Lung (tissue), 12 donors: Measurements from ENCODE around the gene ATG2B. TPM values are rescaled to one million over a fixed set of nuclear protein-coding genes. Genes with fewer than 3 reads are reported as not detected.

Experiments used
- ATAC-seq: fragments of 200-7000 bp; cut with Tn5 transposase; one replicate; pipeline ENCODE4 v1.9.1; 2020; ENCODE audit warnings: moderate number of reproducible peaks; ENCODE audit not compliant: insufficient read depth, low FRiP score
- DNase-seq, 3 donors: peaks; one replicate each; pipeline ENCODE4 v3.0.0-alpha.2; 2013 to 2017
- H3K27ac ChIP-seq, 2 donors: one replicate each; pipeline ENCODE4 v1.5.1; 2013; ENCODE audit warnings: mild to moderate bottlenecking in 2 of 2, moderate library complexity in 2 of 2, control low read depth in 1 of 2, inconsistent platforms in 1 of 2, low read depth in 1 of 2, low read length in 1 of 2
- H3K27me3 ChIP-seq, 3 donors: one replicate each; pipeline ENCODE4 v1.5.1; 2013; ENCODE audit warnings: low read length in 2 of 3; ENCODE audit not compliant: control insufficient read depth in 3 of 3, insufficient read depth in 3 of 3
- H3K36me3 ChIP-seq, 4 donors: one replicate each; pipeline ENCODE4 v1.5.1; 2013; ENCODE audit warnings: low read length in 4 of 4, mild to moderate bottlenecking in 1 of 4, moderate library complexity in 1 of 4; ENCODE audit not compliant: control insufficient read depth in 4 of 4, insufficient read depth in 4 of 4
- H3K4me1 ChIP-seq, 5 donors: one replicate each; pipeline ENCODE4 v1.5.1; 2013; ENCODE audit warnings: low read length in 5 of 5, mild to moderate bottlenecking in 2 of 5, moderate library complexity in 1 of 5; ENCODE audit not compliant: control insufficient read depth in 5 of 5, insufficient read depth in 5 of 5
- H3K4me3 ChIP-seq: one replicate; pipeline ENCODE4 v1.5.1; 2013; ENCODE audit warnings: mild to moderate bottlenecking, control low read depth, moderate library complexity
- H3K9ac ChIP-seq, 2 donors: one replicate each; pipeline ENCODE4 v1.5.1; 2013; ENCODE audit warnings: low read length in 2 of 2, control low read depth in 1 of 2; ENCODE audit not compliant: insufficient read depth in 1 of 2
- H3K9me3 ChIP-seq, 4 donors: one replicate each; pipeline ENCODE4 v1.5.1; 2013; ENCODE audit warnings: low read length in 3 of 4, mild to moderate bottlenecking in 1 of 4, moderate library complexity in 1 of 4; ENCODE audit not compliant: control insufficient read depth in 4 of 4, insufficient read depth in 3 of 4
- WGBS, 2 donors: extraction: QIAGEN DNeasy Blood & Tissue Kit; methylation state at CpG; one replicate each; pipeline ENCODE4 v1.1.7; 2013; 5-methylcytosine and 5-hydroxymethylcytosine counted together
- polyA plus RNA-seq, 2 donors: library from polyadenylated mRNA; stranded (reverse); fragments of 200-250 nt; gene quantifications; one replicate each; pipeline ENCODE4 v1.2.1, GENCODE V29; 2013
- total RNA-seq, 2 donors: library from RNA; depleted of rRNA in 1 of 2; stranded (reverse); fragments of >200 nt in 1 of 2; gene quantifications; one replicate each; pipeline ENCODE4 v1.2.1, GENCODE V29; 2014 to 2021
- TF ChIP-seq, protein P1 (sequence below): IDR thresholded peaks from 2 replicates; pipeline ENCODE4 v1.5.1; 2012; ENCODE audit warnings: mild to moderate bottlenecking; ENCODE audit errors: control extremely low read depth, extremely low read depth
- donor health status: control.
- donor health status: control.
- donor health status: Bipolar disorder and iron deficiency.
- donor health status: healthy.
- donor health status: DM: yes; HTN: yes; CAD: no.

Gene ATG2B
- total and polyA plus RNA-seq, 4 donors = 3.6 to 64.3 (median 13.2) TPM

DNA sequence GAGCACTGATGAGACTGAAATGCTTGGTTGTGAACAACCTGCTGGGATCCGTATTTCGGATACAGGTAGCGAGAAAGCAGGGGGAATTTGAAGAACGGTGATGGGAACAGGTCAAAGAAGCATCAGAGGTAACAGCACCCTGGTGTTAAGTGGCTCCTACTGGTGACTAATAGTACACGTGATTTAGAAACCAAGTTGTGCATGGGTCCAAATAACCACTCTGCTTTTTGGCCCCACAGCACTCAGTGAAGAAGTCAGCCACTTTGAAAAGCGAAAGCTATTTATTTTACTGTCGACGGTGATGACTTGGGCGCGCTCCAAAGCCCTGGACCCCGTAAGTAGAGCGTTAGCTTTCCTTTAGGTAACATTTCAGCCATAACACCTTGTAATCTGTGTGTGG, 45.5 kb upstream of the ATG2B start:
- H3K9me3 ChIP-seq = no peaks in the 10 kb centered on the region
- H3K36me3 ChIP-seq = no peaks in the 10 kb centered on the region
- no peaks in the 10 kb centered on the region for H3K27me3 ChIP-seq
- no peak overlapping the region for H3K9ac ChIP-seq
- peaks cover 0 to 3% (median 0%) of the 10 kb centered on the region in 5 donors for H3K4me1 ChIP-seq
- H3K27ac ChIP-seq = no peak overlapping the region
- TF ChIP-seq, protein P1, sequence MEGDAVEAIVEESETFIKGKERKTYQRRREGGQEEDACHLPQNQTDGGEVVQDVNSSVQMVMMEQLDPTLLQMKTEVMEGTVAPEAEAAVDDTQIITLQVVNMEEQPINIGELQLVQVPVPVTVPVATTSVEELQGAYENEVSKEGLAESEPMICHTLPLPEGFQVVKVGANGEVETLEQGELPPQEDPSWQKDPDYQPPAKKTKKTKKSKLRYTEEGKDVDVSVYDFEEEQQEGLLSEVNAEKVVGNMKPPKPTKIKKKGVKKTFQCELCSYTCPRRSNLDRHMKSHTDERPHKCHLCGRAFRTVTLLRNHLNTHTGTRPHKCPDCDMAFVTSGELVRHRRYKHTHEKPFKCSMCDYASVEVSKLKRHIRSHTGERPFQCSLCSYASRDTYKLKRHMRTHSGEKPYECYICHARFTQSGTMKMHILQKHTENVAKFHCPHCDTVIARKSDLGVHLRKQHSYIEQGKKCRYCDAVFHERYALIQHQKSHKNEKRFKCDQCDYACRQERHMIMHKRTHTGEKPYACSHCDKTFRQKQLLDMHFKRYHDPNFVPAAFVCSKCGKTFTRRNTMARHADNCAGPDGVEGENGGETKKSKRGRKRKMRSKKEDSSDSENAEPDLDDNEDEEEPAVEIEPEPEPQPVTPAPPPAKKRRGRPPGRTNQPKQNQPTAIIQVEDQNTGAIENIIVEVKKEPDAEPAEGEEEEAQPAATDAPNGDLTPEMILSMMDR = no peak
- no peak overlapping the region for H3K4me3 ChIP-seq
- no peak for ATAC-seq
- peak in 1 of 3 donors; percentile 2 for DNase-seq
- WGBS, 2 donors = 74 to 91% methylated on average over 12 of the region's 12 CpGs

DNA sequence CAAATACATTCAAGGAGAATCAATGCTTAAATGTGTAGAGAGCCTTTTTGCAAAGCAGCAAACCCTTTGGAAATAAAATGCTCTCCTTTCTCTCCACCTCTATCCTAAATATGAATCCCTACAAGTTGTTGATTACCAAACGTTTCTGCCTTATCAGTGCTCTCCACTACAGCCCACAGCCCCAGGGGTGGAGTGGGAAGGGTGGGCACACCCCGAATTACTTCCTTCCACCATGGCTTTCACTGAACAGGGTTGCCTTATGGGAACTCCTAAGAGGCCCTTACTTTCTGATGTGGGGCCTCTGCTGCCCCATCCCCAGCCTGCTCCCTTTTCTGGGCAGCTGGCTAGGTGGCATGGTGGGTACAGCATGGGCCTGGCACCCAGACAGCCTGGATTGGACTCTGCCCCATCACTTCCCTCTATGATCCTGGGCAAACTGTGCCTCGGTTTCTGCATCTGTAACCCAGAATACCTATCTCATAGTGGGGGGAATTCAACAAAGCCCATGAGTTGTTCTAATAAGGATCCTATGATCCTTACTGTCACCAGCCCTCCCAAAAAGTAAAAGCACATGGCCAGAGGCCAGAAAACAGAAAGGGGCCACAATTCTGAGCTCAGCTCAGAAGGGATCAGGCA, 44.9 kb upstream of the ATG2B start:
- ATAC-seq = no peak
- Histone ChIP-seq H3K4me3 (no peak overlapping the region), H3K27ac (no peak overlapping the region), H3K9me3 (no peaks in the 10 kb centered on the region), H3K36me3 (no peaks in the 10 kb centered on the region), H3K9ac (no peak overlapping the region), H3K27me3 (no peaks in the 10 kb centered on the region), H3K4me1 (peaks cover 0 to 5% (median 0%) of the 10 kb centered on the region in 5 donors)
- TF ChIP-seq, protein P1 = no peak
- no peak for DNase-seq
- 37 to 52% methylated on average over 3 of the region's 3 CpGs for WGBS, 2 donors

DNA sequence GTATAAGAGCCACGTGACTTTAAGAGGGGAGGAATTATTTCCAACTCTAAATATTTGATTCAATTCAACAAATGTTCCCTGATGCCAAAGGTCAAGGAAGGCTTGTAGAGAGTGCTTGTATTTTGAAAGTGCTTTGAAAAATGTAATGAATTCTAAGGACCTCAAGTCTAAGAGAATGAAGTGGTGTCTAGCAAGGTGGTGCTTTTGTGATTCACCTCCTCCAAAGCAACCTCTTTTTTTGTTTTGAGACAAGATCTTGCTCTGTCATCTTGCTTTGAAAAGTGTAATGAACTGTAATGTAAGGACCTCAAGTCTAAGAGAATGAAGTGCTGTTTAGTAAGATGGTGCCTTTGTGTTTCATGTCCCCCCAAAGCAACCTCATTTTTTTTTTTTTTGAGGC, 42.5 kb upstream of the ATG2B start:
- H3K36me3 ChIP-seq = no peaks in the 10 kb centered on the region
- WGBS, 2 donors = 70 to 89% methylated on average over 1 of the region's 1 CpG
- H3K27me3 ChIP-seq = no peaks in the 10 kb centered on the region
- ATAC-seq = peak; percentile 49
- peaks cover 0 to 5% (median 0%) of the 10 kb centered on the region in 5 donors for H3K4me1 ChIP-seq
- no peaks in the 10 kb centered on the region for H3K9me3 ChIP-seq
- TF ChIP-seq, protein P1 = no peak
- no peak overlapping the region for H3K27ac ChIP-seq
- DNase-seq = peak in 2 of 3 donors; percentile 40 to 62
- no peak overlapping the region for H3K4me3 ChIP-seq
- H3K9ac ChIP-seq = no peak overlapping the region

DNA sequence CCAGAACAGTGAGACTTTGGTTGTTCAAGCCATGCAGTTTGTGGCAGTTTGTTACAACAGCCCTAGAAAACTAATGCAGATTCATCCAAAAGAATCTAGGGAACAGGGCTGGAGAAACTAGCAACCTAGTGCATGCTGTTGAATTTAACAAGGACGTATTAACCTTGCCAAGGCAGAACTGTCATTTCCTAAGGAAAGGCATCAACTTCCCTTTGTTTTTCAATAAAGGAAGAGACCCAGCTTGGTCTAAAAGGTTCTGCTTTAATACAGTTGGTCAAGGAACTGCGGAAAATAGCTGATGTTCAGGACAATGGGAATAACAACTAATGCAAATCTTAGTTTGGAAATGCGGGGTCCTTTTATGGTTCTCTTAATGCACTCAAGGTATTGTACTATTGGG, 40.3 kb upstream of the ATG2B start:
- Histone ChIP-seq H3K36me3 (no peaks in the 10 kb centered on the region), H3K9ac (no peak overlapping the region), H3K27me3 (peaks cover 0 to 2% (median 0%) of the 10 kb centered on the region in 3 donors), H3K4me1 (peaks cover 0 to 5% (median 0%) of the 10 kb centered on the region in 5 donors), H3K27ac (no peak overlapping the region), H3K9me3 (peaks cover 0 to 1% (median 0%) of the 10 kb centered on the region in 4 donors), H3K4me3 (no peak overlapping the region)
- ATAC-seq (no peak), DNase-seq (peak in 1 of 3 donors; percentile 2)
- WGBS, 2 donors = 57 to 60% methylated on average over 3 of the region's 3 CpGs
- TF ChIP-seq, protein P1 = no peak
